Astrocyte of the hippocampus (primary cell): Measurements from ENCODE around the gene NOL4L.

ENCODE experiments used
- DNase-seq: peaks from one replicate; pipeline ENCODE4 v3.0.0; 2011; ENCODE audit warnings: low read depth, low spot score

Gene NOL4L

GRCh38 chr20:32585011-32585585, at the start of gene NOL4L:
Gene NOL4L, minus strand, starts transcription at chr20:32585333. Its CDS starts 443 bp downstream, at chr20:32584890.
- DNase-seq: peak; percentile 66

GRCh38 chr20:32634041-32634805, 49.1 kb upstream of the NOL4L start:
- DNase-seq: no peak

DNA sequence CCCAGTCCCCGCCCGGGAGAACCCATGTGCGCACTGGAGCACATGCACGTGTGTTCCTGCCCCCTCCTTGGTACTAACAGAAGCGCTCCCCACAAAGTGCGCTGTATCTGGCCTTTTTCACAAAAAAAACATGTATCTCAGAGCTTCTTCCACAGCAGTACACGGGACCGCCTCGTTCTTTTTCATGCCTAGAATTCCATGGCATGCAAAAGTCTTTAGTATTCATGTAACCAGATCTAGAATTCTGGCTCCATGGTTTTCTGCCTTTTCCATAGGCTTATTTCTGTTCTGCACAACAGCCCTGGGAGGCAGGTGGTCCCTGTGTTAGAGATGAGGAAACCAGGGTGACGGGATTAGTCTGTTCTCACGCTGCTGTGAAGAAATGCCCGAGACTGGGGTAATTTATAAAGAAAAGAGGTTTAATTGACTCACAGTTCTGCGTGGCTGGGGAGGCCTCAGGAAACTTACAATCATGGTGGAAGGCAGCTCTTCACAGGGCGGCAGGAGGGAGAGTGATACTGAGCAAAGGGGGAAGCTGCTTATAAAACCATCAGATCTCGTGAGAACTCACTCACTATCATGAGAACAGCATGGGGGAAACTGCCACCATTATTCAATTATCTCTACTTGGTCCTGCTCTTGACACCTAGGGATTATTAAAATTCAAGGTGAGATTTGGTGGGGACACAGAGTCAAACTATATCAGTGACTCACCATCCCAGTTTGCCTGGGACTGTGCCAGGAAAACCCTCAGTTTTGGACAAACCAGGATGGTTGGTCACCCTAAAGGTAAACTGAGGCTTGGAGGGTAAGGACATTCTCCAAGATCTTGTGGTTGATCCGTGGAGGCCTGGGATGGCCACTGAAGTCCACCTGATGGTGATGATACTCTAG, 47.6 kb upstream of the NOL4L start:
- DNase-seq: no peak

GRCh38 chr20:32631933-32632460, 46.9 kb upstream of the NOL4L start:
- DNase-seq: no peak

GRCh38 chr20:32629813-32630212, 44.7 kb upstream of the NOL4L start:
- no peak for DNase-seq

DNA sequence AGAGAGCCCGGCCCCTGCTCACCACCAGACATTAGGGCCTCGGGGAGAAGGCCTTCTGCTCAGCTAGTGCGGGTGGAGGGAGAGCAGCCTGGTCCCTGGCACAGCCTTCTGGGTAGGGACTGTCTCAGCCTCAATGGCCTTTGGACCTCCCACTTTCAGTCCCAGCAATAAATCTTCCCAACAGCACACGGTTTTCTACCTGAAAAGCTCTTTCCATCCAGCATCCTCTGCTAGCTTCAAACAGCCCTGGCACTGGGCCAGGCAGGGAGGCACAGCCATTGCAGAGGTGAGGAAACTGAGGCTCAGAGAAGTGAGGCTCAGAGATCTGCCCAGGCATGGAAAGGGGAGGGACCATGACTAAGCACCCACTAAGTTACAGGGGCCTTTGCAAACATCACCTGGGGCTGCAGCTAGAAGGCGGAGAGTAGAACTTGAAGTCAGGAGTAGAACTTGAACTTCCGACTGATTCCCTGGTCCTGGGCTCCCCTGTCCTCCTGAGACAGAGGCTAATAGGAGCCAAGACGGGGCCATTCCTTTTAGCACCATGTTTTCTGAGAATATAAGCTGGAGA, 43.9 kb upstream of the NOL4L start:
- no peak for DNase-seq

DNA sequence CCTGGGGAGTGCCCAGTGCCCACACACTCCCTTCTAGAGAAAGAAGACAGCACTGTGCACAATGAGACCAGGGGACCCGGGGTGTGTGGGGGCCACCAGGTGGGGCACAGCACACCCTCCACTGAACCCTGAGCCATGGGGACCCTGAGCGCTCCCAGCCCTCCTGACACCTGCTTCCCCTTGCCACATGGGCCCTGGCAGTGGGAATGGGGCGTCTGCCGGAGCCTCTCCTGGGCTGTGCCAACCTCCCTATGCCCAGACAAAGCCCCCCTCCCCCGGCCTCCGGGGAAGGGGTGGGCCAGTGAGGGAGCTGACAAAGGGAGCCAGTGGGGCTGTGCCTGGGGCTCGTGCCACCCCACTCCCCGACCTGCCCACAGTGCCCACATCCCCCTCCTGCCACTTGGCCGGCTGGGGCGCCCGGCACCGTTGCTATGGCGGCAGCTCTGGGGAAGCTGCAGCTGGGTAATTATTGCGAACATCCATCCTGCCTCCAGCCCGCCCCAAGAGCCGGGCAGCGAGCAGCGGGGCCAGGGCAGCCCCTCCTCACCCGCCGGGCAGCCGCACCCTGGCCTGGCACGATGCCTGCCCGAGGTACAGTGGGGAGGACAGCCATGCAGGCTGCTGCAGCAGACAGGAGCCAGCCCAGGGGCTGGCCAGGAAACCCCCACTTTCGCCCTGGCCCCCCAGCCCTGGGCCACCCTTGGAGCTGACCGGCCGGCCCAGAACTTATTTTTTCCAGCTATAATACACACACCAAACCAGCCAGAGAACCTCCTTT, 41.9 kb upstream of the NOL4L start:
- DNase-seq: peak; percentile 58

- no peak for DNase-seq
Observed at GRCh38 chr20:32626407-32626806, 41.3 kb upstream of the NOL4L start.

DNA sequence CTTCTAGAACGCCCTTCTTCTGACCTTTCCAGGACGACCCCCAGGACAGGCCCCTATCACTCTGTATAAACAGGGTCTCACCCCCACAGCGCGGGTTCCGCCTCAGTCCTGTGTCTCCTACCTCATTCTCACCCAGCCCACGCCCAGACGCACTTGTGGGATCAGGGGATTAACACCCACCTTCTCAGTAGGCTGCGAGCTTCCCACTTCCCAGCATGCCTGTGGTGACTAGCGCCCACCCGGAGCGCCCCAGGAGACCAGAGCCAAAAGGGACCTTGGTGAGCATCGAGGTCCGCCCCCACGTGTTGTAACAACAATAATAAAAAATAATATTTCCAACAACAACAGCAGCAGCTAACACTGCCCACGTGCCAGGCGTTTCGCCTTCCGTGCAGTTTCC, 40.9 kb upstream of the NOL4L start:
- no peak for DNase-seq

DNA sequence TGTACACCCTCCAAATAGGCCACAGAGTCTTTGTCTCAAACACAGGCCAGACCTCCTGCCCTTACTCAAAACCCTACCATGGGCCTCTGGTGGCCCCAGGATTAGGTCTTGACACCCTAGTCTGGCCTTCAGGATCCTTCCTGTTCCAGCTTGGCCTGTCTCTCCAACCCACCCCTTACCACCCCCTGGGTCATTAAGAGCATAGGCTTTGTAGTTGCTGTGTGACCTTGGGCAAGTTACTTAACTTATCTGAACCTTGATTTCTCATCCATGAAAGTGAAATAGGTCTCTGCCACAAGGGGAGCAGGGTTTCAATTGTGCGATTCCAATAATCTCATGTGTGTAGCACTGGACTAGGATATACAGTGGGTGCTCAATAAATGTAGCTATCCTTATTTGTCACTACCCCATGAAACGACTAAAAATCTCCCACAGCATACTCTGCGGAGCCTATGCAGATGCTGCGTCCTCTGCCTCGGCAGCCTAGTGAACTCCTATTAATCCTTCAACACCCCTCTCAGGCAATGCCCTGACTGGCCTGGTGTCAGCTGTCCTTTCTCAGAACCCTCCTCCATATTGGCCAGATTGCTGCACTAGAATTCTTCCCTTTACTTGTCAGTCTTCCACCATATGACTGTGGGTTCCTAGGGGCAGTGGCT, 39.7 kb upstream of the NOL4L start:
- no peak for DNase-seq

- DNase-seq: no peak
Observed at GRCh38 chr20:32623667-32624157, 38.6 kb upstream of the NOL4L start.

DNA sequence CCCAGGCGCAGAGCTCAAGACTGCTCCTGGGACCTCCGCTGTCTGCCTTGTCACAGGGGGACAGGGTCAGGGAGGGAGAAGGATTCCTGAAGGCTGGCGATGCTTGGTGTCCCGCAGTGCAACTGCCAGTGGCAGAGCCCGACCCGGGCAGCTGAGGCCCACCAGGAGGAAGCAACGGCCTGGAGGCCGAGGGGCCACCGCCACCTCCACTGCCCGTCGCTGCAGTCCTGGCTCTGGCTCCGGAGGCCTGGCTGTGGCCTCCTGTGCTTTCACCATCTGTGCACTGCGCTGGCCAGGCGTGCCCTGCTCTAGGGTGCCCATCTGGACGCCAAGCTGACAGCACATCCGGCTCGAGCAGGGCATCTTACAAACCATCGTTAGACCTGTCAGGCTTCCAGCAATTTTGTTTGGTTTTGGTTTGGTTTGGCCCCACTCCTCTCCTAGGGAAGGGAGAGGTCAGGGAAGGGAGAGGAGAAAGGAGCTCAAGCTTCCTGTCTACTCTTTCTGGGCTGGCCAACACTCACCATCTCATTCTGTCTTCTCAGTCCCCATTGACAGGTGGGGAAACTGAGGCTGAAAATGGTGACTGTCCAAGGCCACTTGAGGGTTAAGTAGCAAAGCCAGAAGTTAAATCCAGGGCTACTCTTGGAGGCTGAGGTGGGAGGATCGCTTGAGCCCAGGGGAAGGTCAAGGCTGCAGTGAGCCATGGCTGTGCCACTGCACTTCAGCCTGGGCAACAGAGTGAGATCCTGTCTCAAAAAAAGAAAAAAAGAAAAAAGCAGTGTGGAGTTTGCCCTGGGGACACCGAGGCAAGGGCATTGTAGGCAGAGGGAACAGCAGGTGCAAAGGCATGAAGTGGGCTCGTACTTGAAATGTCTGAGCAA, 37.7 kb upstream of the NOL4L start:
- DNase-seq: no peak

DNA sequence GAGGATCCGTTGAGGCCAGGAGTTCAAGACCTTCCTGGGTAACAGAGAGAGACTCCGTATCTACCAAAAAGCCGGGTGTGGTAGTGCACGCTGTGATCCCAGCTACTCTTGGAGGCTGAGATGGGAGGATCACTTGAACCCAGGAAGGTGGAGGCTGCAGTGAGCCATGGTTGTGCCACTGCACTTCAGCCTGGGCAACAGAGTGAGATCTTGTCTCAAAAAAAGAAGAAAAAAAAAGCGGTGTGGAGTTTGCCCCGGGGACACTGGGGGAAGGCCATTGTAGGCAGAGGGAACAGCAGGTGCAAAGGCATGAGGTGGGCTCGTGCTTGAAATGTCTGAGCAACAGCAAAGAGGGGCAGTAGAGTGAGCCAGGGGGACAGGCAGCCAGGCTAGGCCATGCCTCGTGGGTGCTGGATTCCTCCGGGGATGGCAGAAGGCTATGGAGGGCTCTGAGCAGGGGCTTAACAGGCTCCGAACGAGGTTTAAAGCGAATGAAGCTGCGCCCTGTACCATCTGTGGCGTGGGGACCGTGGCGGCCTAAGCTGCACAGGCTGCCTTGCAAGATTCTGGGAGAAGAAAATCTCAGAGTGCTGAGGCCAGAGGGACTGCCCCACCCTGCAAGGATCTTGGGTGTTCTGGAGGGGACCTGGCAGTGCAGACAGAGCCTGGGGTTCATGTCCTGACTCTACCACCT, 36.9 kb upstream of the NOL4L start:
- DNase-seq: no peak

DNA sequence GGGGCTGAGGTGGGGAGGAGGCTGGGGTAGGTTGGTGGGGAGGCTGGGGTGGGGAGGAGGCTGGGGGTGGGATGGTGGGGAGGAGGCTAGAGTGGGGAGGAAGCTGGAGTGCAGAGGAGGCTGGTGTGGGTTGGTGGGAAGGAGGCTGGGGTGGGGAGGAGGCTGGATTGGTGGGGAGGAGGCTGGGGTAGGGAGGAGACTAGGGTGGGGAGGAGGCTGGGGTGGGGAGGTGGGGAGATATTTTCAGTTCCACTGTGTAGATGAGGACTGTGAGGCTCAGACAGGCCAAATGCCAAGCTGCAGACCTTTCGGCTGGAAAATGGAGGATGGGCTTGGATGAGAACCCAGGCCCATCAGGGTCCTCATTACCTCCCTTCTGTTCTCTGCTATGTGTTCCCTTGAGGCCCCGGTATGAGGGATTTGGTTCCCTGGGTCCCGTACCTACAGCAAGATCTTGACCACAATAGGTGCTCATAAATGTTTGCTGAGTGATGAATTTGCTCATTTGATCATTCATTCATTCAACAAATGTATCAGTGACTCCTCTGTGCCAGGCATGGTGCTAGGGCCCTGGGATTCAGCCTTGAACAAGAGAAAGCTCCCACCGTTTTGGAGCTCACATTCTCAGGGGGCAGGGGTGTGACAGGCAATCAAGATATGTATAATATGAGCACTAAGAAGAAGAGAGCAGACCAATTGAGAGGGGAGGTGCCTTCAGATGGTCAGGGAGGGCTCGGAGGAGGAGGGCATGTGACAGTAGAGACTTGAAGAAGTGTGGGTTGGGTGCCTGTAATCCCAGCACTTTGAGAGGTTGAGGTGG, 36.1 kb upstream of the NOL4L start:
- DNase-seq: no peak

GRCh38 chr20:32619586-32619985, 34.5 kb upstream of the NOL4L start:
- DNase-seq: no peak

GRCh38 chr20:32614772-32615171, 29.6 kb upstream of the NOL4L start:
- no peak for DNase-seq

- DNase-seq: no peak
Observed at GRCh38 chr20:32614303-32614702, 29.2 kb upstream of the NOL4L start.
